ENCODE measurements around the gene SORCS2.

SORCS2 gene

GRCh38 chr4:7272404-7272803 is 80.1 kb downstream of the SORCS2 start:
- no peaks in the 10 kb centered on the region for H3K36me3 Mint-ChIP-seq (ENCODE audit: low read depth)

GRCh38 chr4:7273738-7274297 is 81.5 kb downstream of the SORCS2 start:
- H3K36me3 Mint-ChIP-seq (ENCODE audit: low read depth), result no peaks in the 10 kb centered on the region
- H3K27me3 Mint-ChIP-seq, result peaks cover 6% of the 10 kb centered on the region
- H3K9me3 Mint-ChIP-seq, result no peaks in the 10 kb centered on the region
- H3K27ac Mint-ChIP-seq, result no peak overlapping the region
- no peaks in the 10 kb centered on the region for H3K4me1 Mint-ChIP-seq (ENCODE audit: low read depth)
- no peak overlapping the region for H3K4me3 Mint-ChIP-seq
- DNase-seq, result no peak

More at GRCh38 chr4:7272404-7272803, 80.1 kb downstream of the SORCS2 start:
- peaks cover 6% of the 10 kb centered on the region for H3K27me3 Mint-ChIP-seq
- DNase-seq, result no peak
- H3K9me3 Mint-ChIP-seq, result no peaks in the 10 kb centered on the region
- H3K4me1 Mint-ChIP-seq (ENCODE audit: low read depth), result no peaks in the 10 kb centered on the region
- no peak overlapping the region for H3K27ac Mint-ChIP-seq
- no peak overlapping the region for H3K4me3 Mint-ChIP-seq

- Mint-ChIP-seq H3K27ac (no peak overlapping the region), H3K4me1 (ENCODE audit: low read depth) (no peaks in the 10 kb centered on the region), H3K27me3 (peaks cover 9% of the 10 kb centered on the region), H3K9me3 (no peaks in the 10 kb centered on the region), H3K36me3 (ENCODE audit: low read depth) (no peaks in the 10 kb centered on the region), H3K4me3 (no peak overlapping the region)
- DNase-seq, result no peak
Measured at GRCh38 chr4:7275067-7275466, 82.7 kb downstream of the SORCS2 start.

GRCh38 chr4:7275490-7276154 is 83.3 kb downstream of the SORCS2 start:
- no peak for DNase-seq
- Mint-ChIP-seq H3K4me1 (ENCODE audit: low read depth) (no peaks in the 10 kb centered on the region), H3K9me3 (no peaks in the 10 kb centered on the region), H3K27ac (no peak overlapping the region), H3K36me3 (ENCODE audit: low read depth) (no peaks in the 10 kb centered on the region), H3K4me3 (no peak overlapping the region), H3K27me3 (peaks cover 9% of the 10 kb centered on the region)

GRCh38 chr4:7276515-7276914 is 84.2 kb downstream of the SORCS2 start:
- no peaks in the 10 kb centered on the region for H3K9me3 Mint-ChIP-seq
- peaks cover 3% of the 10 kb centered on the region for H3K27me3 Mint-ChIP-seq
- no peak for DNase-seq
- H3K27ac Mint-ChIP-seq, result no peak overlapping the region
- no peaks in the 10 kb centered on the region for H3K4me1 Mint-ChIP-seq (ENCODE audit: low read depth)
- H3K36me3 Mint-ChIP-seq (ENCODE audit: low read depth), result no peaks in the 10 kb centered on the region
- H3K4me3 Mint-ChIP-seq, result no peak overlapping the region

GRCh38 chr4:7278071-7278765 is 85.9 kb downstream of the SORCS2 start:
- H3K36me3 Mint-ChIP-seq (ENCODE audit: low read depth), result no peaks in the 10 kb centered on the region
- H3K4me1 Mint-ChIP-seq (ENCODE audit: low read depth), result no peaks in the 10 kb centered on the region
- H3K27ac Mint-ChIP-seq, result no peak overlapping the region
- no peak for DNase-seq
- H3K4me3 Mint-ChIP-seq, result no peak overlapping the region
- no peaks in the 10 kb centered on the region for H3K9me3 Mint-ChIP-seq
- peaks cover 13% of the 10 kb centered on the region for H3K27me3 Mint-ChIP-seq

- Mint-ChIP-seq H3K27me3 (peaks cover 13% of the 10 kb centered on the region), H3K4me1 (ENCODE audit: low read depth) (no peaks in the 10 kb centered on the region), H3K4me3 (no peak overlapping the region), H3K27ac (no peak overlapping the region), H3K36me3 (ENCODE audit: low read depth) (no peaks in the 10 kb centered on the region), H3K9me3 (no peaks in the 10 kb centered on the region)
- no peak for DNase-seq
Measured at GRCh38 chr4:7278981-7279380, 86.6 kb downstream of the SORCS2 start.

GRCh38 chr4:7279902-7280301 is 87.6 kb downstream of the SORCS2 start:
- no peak overlapping the region for H3K4me3 Mint-ChIP-seq
- no peak for DNase-seq
- no peaks in the 10 kb centered on the region for H3K36me3 Mint-ChIP-seq (ENCODE audit: low read depth)
- no peaks in the 10 kb centered on the region for H3K4me1 Mint-ChIP-seq (ENCODE audit: low read depth)
- H3K9me3 Mint-ChIP-seq, result no peaks in the 10 kb centered on the region
- H3K27ac Mint-ChIP-seq, result no peak overlapping the region
- peaks cover 13% of the 10 kb centered on the region for H3K27me3 Mint-ChIP-seq

GRCh38 chr4:7280926-7281690 is 88.8 kb downstream of the SORCS2 start:
- H3K27ac Mint-ChIP-seq, result no peak overlapping the region
- H3K9me3 Mint-ChIP-seq, result no peaks in the 10 kb centered on the region
- no peak for DNase-seq
- no peaks in the 10 kb centered on the region for H3K4me1 Mint-ChIP-seq (ENCODE audit: low read depth)
- H3K4me3 Mint-ChIP-seq, result no peak overlapping the region
- H3K36me3 Mint-ChIP-seq (ENCODE audit: low read depth), result no peaks in the 10 kb centered on the region
- H3K27me3 Mint-ChIP-seq, result peaks cover 15% of the 10 kb centered on the region

- Mint-ChIP-seq H3K36me3 (ENCODE audit: low read depth) (no peaks in the 10 kb centered on the region), H3K4me1 (ENCODE audit: low read depth) (no peaks in the 10 kb centered on the region), H3K27ac (no peak overlapping the region), H3K27me3 (peaks cover 19% of the 10 kb centered on the region), H3K4me3 (no peak overlapping the region), H3K9me3 (no peaks in the 10 kb centered on the region)
- DNase-seq, result no peak
Measured at GRCh38 chr4:7281691-7282665, 89.6 kb downstream of the SORCS2 start.

GRCh38 chr4:7282786-7283440 is 90.6 kb downstream of the SORCS2 start:
- Mint-ChIP-seq H3K36me3 (ENCODE audit: low read depth) (no peaks in the 10 kb centered on the region), H3K4me1 (ENCODE audit: low read depth) (no peaks in the 10 kb centered on the region), H3K27me3 (peaks cover 19% of the 10 kb centered on the region), H3K4me3 (no peak overlapping the region), H3K9me3 (no peaks in the 10 kb centered on the region), H3K27ac (no peak overlapping the region)
- DNase-seq, result no peak

- DNase-seq, result no peak
- Mint-ChIP-seq H3K36me3 (ENCODE audit: low read depth) (no peaks in the 10 kb centered on the region), H3K9me3 (no peaks in the 10 kb centered on the region)
Measured at GRCh38 chr4:7285244-7286094, 93.1 kb downstream of the SORCS2 start.

GRCh38 chr4:7286170-7286569 is 93.8 kb downstream of the SORCS2 start:
- Mint-ChIP-seq H3K4me1 (ENCODE audit: low read depth) (no peaks in the 10 kb centered on the region), H3K9me3 (no peaks in the 10 kb centered on the region), H3K4me3 (no peak overlapping the region), H3K27ac (no peak overlapping the region), H3K27me3 (peaks cover 19% of the 10 kb centered on the region), H3K36me3 (ENCODE audit: low read depth) (no peaks in the 10 kb centered on the region)
- DNase-seq, result no peak

More at GRCh38 chr4:7285244-7286094, 93.1 kb downstream of the SORCS2 start:
- Mint-ChIP-seq H3K4me3 (no peak overlapping the region), H3K27me3 (peaks cover 19% of the 10 kb centered on the region), H3K27ac (no peak overlapping the region), H3K4me1 (ENCODE audit: low read depth) (no peaks in the 10 kb centered on the region)
